GM21825 (cell line): ENCODE measurements around the gene IGFBPL1.

Experiments used
- ATAC-seq: cut with Tn5 transposase; IDR thresholded peaks from one replicate; pipeline ENCODE4 v1.9.1; 2021; ENCODE audit warnings: mild to moderate bottlenecking, moderate library complexity; ENCODE audit not compliant: unreplicated experiment

The IGFBPL1 gene

GRCh38 chr9:38423973-38424843 is at the start of gene IGFBPL1:
Gene IGFBPL1, minus strand, starts transcription at chr9:38424454. Its CDS starts 30 bp downstream, at chr9:38424424.
- no peak for ATAC-seq

DNA sequence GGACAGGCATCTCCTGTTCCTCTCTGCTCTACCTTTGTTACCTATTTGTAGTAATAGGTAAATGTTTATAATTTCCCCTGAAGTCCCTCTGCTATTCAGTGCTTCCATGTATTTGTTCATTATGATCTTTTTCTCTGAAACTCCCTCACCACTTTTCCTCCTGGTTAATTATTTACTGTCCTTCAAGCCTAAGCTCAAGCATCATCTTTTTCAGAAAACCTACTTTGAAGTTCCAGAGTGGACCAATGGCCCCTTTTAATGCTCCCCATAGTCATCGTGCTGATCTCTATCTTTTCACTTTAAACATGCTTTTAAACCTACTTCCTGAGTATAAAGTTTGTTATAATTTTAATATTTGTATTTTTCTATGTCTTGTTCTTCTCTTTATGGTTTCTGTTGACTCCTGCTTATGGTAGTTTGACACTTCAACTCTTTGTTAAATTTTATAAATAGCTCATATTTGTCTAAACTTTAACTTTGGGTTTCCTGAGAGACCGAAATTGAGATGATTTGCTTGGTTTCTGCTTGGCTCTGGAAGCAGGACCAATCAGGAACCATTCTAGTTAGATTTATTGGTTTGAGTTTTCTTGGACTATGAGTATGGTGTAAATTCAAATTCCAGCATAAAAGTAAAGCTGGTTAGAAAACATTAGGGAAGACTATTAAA is 48.5 kb upstream of the IGFBPL1 start:
- peak; percentile 57 for ATAC-seq

DNA sequence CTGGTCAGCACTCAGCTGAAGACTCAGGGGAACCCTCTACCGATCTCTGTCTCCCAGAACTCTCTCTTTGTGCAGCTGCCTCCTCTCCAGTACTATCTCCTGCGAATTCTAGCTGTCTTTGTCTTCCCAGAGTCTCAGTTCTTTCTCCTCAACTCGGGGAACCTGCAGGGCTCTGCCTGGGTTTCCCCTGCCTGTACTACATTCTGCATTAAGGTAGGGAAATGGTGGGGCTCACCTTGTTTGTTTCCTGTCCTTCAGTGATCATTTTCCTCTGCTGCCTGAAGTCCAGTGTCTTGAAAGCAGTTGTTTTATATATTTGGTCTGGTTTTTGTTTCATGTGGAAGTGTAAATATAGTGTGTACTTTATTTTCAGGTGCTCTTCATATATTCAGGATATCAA is 43.1 kb upstream of the IGFBPL1 start:
- ATAC-seq: no peak

- no peak for ATAC-seq
These were observed 29.6 kb upstream of the IGFBPL1 start for GRCh38 chr9:38453835-38454234.

GRCh38 chr9:38451162-38451561 is 26.9 kb upstream of the IGFBPL1 start:
- ATAC-seq: no peak

DNA sequence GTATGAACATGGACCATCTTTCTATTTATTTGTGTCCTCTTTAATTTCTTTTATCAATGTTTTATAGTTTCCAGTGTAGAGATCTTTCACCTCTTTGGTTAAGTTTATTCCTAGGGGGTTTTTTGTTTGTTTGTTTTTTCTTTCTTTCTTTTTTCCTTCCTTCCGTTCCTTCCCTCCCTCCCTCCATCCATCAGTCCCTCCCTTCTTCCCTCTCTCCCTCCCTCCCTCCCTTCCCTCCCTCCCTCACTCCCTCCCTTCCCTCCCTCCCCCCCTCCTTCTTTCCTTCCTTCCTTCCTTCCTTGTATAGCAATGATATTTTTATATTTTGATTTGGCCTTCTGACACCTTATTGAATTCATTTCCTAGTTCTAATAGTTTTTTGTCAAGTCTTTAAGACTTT is 23.4 kb upstream of the IGFBPL1 start:
- no peak for ATAC-seq

DNA sequence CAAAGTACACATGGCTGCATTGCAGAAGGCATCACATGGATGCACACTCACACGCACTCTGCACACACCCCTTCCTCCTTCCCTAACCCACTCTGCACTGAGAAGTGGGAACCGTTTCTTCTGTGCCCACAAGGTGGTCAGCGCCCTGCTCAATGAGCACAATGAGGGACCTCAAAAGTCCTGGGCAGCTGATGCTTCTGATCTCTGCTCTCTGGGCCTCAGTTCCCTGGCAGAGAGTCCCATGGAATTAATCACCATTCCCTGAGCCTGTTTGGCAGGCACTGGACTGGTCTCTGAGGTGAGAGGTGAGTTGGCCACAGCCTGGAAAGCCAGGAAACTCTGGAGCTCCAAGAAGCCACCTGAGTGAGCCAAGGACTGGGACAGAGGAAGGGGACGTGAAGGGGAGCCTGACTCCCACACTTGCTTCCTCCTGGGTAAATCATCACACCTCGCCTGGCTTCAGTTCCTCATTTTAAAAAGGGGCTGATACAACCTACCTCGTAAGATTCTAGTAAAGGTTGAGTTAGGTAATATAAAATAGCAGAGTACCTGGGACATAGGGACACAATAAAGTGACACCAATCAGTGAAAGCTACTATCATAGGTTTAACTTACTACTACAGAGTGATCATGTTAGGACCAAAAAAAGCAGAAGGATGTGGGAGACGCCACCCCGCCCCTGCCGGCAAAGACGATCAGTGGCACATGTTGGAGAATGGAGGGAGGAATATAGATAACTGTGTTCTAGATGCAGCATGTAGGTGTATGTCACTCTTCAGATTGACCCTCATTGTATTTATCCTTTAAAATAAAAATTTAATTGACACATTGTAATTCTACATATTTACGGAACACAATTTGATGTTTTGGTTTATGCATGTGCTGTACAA is 21.1 kb upstream of the IGFBPL1 start:
- ATAC-seq: peak; percentile 95

DNA sequence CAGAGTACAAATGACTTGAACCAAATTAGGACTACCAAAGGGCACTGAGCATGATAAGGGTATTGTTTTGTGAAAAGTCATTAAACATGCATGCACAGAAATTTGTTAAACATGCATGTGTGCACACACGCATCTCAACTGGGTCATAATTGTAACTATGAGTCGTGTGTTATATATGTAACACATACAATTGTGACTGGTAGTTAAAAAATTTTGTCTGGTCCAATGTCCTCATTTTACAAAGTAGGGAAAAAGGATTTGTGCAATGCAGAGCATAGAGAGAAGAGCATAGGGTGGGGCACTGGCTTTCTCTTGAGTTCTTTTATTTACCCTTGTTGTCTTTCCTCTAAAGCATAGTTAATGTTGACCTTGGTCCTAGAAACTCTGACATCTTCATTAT is 19.3 kb upstream of the IGFBPL1 start:
- ATAC-seq: no peak

DNA sequence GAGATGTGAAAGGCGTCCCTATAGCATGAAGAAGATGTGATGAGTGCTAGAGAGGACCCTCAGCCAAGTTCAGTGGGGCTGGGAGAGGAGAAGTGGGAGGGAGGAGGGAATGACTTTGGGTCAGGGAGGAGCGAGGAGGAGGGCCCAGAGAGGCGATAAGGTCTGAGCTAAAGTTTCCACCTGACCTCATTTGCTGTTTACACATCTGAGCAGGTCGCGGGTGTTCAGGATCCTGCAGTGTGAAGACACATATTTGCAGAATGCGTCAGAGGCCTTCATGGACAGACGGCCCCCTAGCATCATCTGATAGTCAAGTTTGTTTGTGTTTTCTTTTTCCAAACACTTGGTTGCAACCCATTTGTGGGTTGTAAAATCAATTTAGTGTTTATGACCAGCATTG is 18.9 kb upstream of the IGFBPL1 start:
- ATAC-seq: no peak

DNA sequence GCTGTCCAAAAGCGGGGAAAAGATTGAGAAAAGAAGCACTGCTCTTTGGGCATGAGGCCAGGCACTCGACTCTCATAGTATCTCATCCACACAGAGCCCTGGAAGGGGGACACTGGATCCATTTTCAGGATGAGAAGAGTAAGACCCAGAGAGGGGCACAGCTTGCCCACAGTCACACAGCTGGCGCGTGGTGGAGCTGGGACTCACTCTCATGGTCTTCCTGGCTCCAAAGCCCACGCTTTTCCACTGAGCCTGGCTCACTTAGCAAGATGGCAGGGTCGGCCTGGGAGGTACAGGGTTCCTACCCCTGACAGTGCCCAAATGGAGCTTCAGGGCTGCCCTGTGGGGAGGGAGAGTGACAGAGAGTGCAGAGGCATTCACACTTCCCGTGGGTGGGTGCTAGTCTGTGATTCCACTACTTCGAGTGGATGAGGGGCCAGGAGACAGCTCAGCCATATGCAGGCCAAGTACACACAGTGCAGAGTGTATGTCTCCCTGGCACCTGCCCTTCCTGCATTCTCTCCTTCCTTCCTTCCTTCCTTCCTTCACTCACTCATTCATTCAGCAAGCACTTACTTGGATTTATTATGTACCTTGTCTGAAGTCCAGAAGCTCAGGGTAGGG is 18.3 kb upstream of the IGFBPL1 start:
- ATAC-seq: no peak

GRCh38 chr9:38441347-38442085 is 17.3 kb upstream of the IGFBPL1 start:
- no peak for ATAC-seq

GRCh38 chr9:38440516-38440915 is 16.3 kb upstream of the IGFBPL1 start:
- ATAC-seq: no peak

DNA sequence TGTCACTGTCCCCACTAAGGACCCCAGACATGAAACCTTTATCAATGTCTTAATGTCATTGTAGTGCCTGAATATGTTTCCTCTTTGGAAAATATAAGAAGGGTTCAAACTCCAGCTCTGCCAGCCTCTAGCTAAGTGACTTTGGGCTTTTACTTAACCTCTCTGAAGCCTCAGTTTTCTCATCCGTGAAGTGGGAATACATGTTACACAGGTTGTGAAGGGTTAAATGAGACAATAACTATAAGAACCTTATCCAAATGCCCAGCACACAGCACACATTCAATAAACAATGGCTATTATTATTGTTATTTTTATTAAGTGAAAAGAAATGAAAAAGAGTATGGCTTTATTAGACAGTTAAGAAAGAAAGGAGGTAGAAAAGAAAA is 15.7 kb upstream of the IGFBPL1 start:
- ATAC-seq: no peak

DNA sequence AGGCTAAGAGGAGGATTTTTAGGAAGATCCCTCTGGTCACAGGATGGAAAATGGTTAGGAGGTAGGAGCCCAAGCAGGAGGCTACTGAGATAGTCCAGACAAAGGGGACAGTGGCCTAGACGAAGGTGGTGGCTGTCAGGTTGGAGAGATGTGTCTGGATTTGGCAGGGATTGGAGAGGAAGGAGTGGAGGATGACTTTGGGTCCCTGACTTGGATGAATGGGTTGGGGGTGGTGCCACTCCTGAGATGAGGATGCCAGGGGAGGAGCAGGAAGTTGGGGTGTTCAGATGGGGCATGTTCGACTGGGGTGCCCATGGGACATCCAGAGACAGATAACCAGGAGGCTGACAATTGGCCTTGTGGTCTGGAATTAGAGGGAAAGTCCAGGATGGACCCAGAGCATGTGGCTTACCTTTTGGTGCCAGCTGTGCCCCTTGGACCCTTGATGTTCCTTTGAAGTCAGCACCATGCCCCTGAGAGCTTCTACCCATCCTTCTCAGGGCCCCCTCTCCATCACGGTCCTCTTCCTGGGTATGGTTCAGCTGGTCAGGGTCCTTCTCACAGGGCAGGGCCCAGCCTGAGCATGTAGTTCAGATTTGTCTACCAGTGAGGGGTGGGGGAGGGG is 15.1 kb upstream of the IGFBPL1 start:
- no peak for ATAC-seq

DNA sequence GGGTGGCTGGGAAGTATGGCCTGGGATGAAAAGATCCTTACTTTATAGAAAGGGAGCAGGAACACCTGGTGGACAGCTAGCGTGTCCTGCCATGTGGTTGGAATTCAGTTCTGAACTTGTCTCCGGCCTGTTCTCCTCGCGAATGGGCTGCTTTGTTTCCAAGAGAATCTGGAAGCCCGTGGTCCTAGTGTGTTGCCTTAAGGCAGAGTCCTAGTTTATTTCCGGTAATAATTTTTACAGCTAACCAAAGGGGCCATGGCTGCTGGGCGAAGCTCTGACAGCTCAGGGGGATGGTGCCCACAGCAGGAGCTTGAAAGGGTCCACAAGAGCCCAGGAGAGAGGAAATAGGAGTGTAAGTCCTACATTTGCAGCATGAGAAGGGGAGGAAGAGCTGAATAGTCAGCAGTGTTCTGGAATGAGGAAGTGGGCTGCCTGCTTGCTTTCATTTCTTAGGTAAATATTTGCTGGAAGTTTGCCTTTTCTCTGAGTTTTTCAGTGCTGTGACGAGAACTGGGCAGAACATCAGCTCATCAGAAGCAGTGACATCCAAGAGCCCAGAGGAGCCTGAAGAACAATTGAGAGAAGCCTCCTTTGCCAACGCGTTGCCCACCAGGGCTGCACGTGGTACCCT is 13.1 kb upstream of the IGFBPL1 start:
- no peak for ATAC-seq

DNA sequence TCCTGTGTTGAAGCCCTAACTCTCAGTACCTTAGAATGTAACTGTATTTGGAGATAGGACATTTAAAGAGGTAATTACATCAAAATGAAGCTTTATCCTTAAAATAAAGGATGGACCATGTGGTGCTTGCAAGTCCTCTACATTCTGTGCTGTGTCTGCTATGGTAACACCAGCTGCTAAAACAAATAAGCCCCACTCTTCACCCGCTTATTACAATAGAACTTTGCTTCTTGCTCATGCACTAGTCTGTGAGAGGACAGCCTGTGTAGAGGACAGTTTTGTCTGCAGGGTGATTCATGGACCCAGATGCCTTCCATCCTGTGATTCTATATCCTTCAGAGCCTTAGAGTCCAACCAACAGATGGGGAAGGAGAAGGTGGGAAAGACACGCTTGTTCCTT is 12.5 kb upstream of the IGFBPL1 start:
- ATAC-seq: no peak

DNA sequence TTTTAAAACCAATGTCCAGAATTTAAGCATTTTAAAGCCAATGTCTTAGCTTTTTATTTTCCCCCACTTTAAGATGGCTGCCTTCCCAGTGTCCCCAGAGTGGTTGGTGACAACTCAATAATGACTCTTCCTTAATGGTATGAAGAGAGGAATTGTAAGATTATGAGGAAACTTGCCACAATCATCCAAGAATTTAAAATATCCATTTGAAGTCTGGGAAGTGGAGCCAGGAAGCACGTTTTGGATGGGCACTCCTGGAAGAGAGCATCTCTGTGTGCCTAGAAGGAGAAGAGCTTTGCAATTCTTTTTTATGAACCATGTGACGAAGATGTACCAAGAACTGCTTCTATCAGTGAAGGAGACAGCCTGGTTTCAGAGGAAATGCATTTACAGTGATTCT is 11.3 kb upstream of the IGFBPL1 start:
- ATAC-seq: no peak

DNA sequence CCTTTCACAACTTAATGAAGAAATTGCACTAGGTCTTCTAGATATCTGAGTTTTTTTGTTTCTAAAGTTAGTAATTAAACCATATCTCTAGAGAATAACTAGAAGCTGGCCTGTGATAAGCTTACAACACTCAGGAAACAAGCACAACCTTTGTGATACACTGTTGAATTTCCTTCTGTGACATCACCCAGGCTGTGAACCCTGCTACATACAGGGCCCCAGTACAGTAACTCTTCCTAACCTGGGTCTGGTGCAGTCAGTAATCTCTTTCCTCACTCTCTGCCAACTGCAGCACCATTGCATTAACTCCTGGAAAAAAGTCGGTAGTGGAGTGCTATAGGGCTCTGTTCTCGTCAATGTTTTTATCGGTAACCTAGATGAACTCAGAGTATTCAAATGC is 10.6 kb upstream of the IGFBPL1 start:
- ATAC-seq: no peak

- no peak for ATAC-seq
These were observed 10.1 kb upstream of the IGFBPL1 start for GRCh38 chr9:38434365-38434764.
